ENCODE results near the gene TRIM62. TPM values are rescaled to one million over a fixed set of nuclear protein-coding genes. Genes with fewer than 3 reads are reported as not detected.
A peak's percentile ranks its signal among the peaks of the same experiment; 100 is the strongest.

TRIM62 gene
- total RNA-seq, 1 donor from 2014 or later: 4.8 TPM

DNA sequence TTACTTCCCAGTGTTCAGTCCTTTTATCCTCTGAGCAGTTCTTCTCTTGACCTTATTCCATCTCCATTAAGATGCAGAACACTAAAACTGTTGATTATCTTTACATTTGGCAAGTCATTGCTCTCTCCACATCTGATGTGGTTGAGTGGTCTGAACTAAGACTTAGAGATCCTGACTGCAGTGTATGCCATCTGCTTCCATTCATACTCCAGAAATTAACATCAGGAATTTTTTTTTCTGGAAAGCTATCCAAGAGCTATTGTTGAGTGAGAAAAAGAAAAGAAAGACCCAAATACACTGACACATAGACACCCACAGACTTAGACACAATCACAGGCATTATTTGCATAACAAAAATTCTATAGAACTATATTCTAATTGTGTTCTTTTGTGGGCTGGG lies 3.7 kb upstream of the TRIM62 start:
- no peak for DNase-seq (ENCODE audit: low read depth)
- H3K27me3 ChIP-seq (ENCODE audit: control insufficient read depth, insufficient read depth, low read length): peaks cover 4% of the 10 kb centered on the region
- H3K36me3 ChIP-seq (ENCODE audit: control insufficient read depth, insufficient read depth, low read length): no peaks in the 10 kb centered on the region
- TF ChIP-seq, protein P1, sequence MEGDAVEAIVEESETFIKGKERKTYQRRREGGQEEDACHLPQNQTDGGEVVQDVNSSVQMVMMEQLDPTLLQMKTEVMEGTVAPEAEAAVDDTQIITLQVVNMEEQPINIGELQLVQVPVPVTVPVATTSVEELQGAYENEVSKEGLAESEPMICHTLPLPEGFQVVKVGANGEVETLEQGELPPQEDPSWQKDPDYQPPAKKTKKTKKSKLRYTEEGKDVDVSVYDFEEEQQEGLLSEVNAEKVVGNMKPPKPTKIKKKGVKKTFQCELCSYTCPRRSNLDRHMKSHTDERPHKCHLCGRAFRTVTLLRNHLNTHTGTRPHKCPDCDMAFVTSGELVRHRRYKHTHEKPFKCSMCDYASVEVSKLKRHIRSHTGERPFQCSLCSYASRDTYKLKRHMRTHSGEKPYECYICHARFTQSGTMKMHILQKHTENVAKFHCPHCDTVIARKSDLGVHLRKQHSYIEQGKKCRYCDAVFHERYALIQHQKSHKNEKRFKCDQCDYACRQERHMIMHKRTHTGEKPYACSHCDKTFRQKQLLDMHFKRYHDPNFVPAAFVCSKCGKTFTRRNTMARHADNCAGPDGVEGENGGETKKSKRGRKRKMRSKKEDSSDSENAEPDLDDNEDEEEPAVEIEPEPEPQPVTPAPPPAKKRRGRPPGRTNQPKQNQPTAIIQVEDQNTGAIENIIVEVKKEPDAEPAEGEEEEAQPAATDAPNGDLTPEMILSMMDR (IDR thresholded peaks at IDR 0.05; ENCODE audit: insufficient read depth, low read length, poor library complexity, severe bottlenecking): no peak
- no peak overlapping the region for H3K4me3 ChIP-seq (ENCODE audit: low read depth, low read length)

DNA sequence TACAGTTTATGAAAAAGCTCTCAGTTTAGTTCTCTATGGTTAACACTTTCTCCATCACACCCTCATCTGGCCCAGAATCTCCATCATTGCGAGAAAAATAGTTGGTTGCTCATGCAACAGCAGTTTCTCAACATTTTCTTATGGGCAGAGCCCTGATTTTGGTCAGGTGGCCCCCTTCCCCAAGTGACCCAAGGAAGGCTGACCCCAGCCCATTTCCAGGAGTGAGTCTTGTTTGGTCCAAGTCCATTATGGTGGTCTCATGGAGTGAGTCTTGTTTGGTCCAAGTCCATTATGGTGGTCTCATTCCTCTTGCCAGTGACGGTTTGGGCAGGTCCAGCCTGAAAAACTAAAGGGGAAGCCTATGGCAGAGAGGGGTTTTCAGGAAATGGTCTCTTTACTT lies 1.5 kb upstream of the TRIM62 start:
- TF ChIP-seq, protein P1 (IDR thresholded peaks at IDR 0.05; ENCODE audit: insufficient read depth, low read length, poor library complexity, severe bottlenecking): no peak

DNA sequence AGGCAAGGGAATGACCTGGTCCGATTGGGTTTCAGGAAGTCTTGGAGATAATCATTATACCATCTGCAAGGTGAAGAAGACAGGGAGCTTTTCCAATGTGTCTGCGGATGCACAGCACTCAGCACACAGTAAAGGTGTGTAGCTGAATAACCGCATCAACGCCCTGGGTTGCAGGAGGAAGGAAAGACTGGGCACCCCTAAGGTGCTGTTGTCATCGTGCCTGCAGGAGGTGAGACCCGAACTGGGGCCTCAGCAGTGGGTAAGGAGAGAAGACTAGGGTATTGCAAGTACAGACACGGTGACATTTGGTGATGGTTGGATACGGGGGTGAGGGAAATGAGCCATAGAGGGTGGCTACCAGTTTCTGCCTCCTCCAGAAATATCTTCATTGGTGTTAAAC lies 1.1 kb upstream of the TRIM62 start:
- Histone ChIP-seq H3K27me3 (ENCODE audit: control insufficient read depth, insufficient read depth, low read length) (peaks cover 4% of the 10 kb centered on the region), H3K36me3 (ENCODE audit: control insufficient read depth, insufficient read depth, low read length) (no peaks in the 10 kb centered on the region), H3K4me3 (ENCODE audit: low read depth, low read length) (no peak overlapping the region)
- TF ChIP-seq, protein P1 (IDR thresholded peaks at IDR 0.05; ENCODE audit: insufficient read depth, low read length, poor library complexity, severe bottlenecking): no peak
- no peak for DNase-seq (ENCODE audit: low read depth)

More for the DNA sequence above, 1.5 kb upstream of the TRIM62 start:
- DNase-seq (ENCODE audit: low read depth): no peak
- Histone ChIP-seq H3K27me3 (ENCODE audit: control insufficient read depth, insufficient read depth, low read length) (peaks cover 4% of the 10 kb centered on the region), H3K36me3 (ENCODE audit: control insufficient read depth, insufficient read depth, low read length) (no peaks in the 10 kb centered on the region), H3K4me3 (ENCODE audit: low read depth, low read length) (no peak overlapping the region)

DNA sequence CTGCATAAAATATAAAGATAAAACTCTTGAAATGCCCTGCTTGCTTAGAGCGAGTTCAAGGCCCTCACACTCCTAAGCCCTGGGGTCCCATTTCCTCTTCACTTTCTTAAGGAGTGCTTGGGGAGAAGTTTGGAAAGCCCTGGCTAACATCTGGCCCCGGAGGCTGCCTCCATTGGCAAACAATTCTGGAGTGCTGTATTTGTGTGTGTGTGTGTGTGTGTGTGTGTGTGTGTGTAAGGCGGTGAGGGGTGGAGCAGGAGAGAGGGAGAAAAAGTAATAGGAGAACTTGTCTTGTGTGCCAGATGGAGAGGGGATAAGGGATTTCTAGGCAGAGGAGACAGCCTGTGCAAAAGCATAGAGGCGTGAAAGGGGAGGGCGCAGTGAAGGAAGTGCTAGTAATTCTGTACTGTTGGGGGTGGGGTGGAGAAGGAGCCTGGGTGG lies 578 bp upstream of the TRIM62 start:
- TF ChIP-seq, protein P1 (IDR thresholded peaks at IDR 0.05; ENCODE audit: insufficient read depth, low read length, poor library complexity, severe bottlenecking): no peak
- H3K4me3 ChIP-seq (ENCODE audit: low read depth, low read length): peak overlapping the region; percentile 69
- H3K27me3 ChIP-seq (ENCODE audit: control insufficient read depth, insufficient read depth, low read length): peaks cover 4% of the 10 kb centered on the region
- H3K36me3 ChIP-seq (ENCODE audit: control insufficient read depth, insufficient read depth, low read length): no peaks in the 10 kb centered on the region
- DNase-seq (ENCODE audit: low read depth): no peak

DNA sequence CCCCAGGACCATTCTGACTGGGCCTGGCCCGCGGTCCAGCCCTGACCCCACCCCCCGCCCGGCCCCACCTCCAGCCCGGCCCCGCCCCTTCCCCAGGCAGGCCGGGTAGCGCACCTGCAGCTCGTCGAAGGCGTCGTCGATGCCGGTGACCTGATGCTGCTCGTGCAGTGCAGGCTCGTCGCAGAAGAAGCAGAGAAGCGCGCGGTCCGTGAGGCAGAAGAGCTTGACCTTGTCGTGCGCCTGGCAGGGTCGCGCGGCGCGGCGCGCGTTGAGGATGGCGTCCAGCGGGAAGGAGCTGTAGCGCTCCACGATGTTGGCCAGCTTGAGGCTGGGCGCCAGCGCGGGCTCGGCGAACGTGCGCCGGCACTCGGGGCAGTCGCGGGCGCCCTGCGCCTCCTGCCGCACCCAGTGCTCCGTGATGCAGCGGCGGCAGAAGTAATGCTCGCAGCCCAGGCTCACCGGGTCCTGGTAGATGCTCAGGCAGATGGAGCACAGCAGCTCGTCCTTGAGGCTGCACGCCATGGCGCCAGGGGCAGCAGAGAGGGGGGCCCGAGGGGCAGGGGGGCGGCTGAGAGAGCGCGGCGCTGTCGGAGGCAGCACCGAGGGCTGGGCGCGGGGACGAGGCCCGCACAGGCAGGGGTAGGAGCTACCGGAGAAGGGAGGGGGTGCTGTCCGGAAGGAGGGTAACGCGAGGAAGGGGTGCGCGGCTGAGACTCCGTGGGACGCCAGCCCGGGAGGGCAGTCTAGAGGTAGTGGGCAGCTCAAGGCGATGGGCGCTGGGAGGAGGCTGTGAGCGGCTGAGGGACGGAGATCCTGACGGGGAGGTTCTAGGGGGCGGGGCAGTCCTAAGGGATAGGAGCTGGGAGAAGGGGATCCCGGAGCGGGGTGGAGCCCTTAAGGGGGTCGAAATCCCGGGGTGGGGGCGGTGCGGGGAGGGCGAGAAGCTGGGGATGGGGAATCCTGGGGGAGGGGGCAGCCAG lies 642 bp downstream of the TRIM62 start:
- DNase-seq (ENCODE audit: low read depth): no peak
- Histone ChIP-seq H3K27me3 (ENCODE audit: control insufficient read depth, insufficient read depth, low read length) (peaks cover 4% of the 10 kb centered on the region), H3K36me3 (ENCODE audit: control insufficient read depth, insufficient read depth, low read length) (no peaks in the 10 kb centered on the region), H3K4me3 (ENCODE audit: low read depth, low read length) (peak overlapping the region; percentile 69)
- TF ChIP-seq, protein P1 (IDR thresholded peaks at IDR 0.05; ENCODE audit: insufficient read depth, low read length, poor library complexity, severe bottlenecking): no peak

Measured in kidney epithelial cell (primary cell).